ENCODE measurements around the gene GPX2.

- TF ChIP-seq CTCF (IDR thresholded peaks at IDR 0.05; ENCODE audit: low read length) (no peak), EZH2 (IDR thresholded peaks at IDR 0.05; ENCODE audit: borderline replicate concordance, low read length) (no peak)
These were observed 14.3 kb upstream of the GPX2 start for GRCh38 chr14:64956697-64957406.

Data from OCI-LY1 (cell line).